H9 (cell line): ENCODE data around the gene LRRC8C. TPM values are rescaled to one million over a fixed set of nuclear protein-coding genes. Genes with fewer than 3 reads are reported as not detected.

Source experiments
- DNase-seq: peaks from one replicate; pipeline ENCODE4 v3.0.0-alpha.2; 2017
- H2AFZ ChIP-seq: one replicate; pipeline ENCODE4 v1.6.1; 2013; ENCODE audit warnings: mild to moderate bottlenecking, low read length, control low read depth, moderate library complexity
- H2AK5ac ChIP-seq: 2 replicates; pipeline ENCODE4 v1.6.1; 2013; ENCODE audit warnings: low read length, control low read depth, mixed read lengths; ENCODE audit not compliant: insufficient read length
- H2BK120ac ChIP-seq: one replicate; pipeline ENCODE4 v1.6.1; 2013; ENCODE audit warnings: low read depth, mild to moderate bottlenecking, low read length, control low read depth, inconsistent platforms; ENCODE audit not compliant: poor library complexity, severe bottlenecking
- H2BK12ac ChIP-seq: 2 replicates; pipeline ENCODE4 v1.6.1; 2013; ENCODE audit warnings: low read length, control low read depth, mixed read lengths, low read depth; ENCODE audit not compliant: insufficient read length
- H2BK15ac ChIP-seq: 2 replicates; pipeline ENCODE4 v1.6.1; 2013; ENCODE audit warnings: low read depth, low read length, control low read depth
- H2BK20ac ChIP-seq: one replicate; pipeline ENCODE4 v1.6.1; 2013; ENCODE audit warnings: low read depth, mild to moderate bottlenecking, low read length, control low read depth, inconsistent platforms; ENCODE audit not compliant: poor library complexity, severe bottlenecking
- H2BK5ac ChIP-seq: 2 replicates; pipeline ENCODE4 v1.6.1; 2013; ENCODE audit warnings: low read length, control low read depth, mixed read lengths; ENCODE audit not compliant: insufficient read length
- H3K14ac ChIP-seq: 2 replicates; pipeline ENCODE4 v1.6.1; 2013; ENCODE audit warnings: low read length, control low read depth; ENCODE audit not compliant: insufficient read depth
- H3K18ac ChIP-seq: 2 replicates; pipeline ENCODE4 v1.6.1; 2013; ENCODE audit warnings: low read depth, mild to moderate bottlenecking, mixed read lengths, low read length, control low read depth; ENCODE audit not compliant: insufficient read length
- H3K23ac ChIP-seq: 2 replicates; pipeline ENCODE4 v1.6.1; 2013; ENCODE audit warnings: low read length, control low read depth, mixed read lengths, low read depth; ENCODE audit not compliant: insufficient read length
- H3K23me2 ChIP-seq: 2 replicates; pipeline ENCODE4 v1.6.1; 2013; ENCODE audit warnings: low read depth, mild to moderate bottlenecking, mixed read lengths, low read length, control low read depth; ENCODE audit not compliant: insufficient read length, poor library complexity, severe bottlenecking
- H3K27ac ChIP-seq: 2 replicates; pipeline ENCODE4 v1.5.1; 2013; ENCODE audit warnings: low read length, control low read depth, mixed read lengths, low read depth; ENCODE audit not compliant: insufficient read length
- H3K27me3 ChIP-seq: 2 replicates; pipeline ENCODE4 v1.6.1; 2013; ENCODE audit warnings: low read length, control low read depth, inconsistent platforms; ENCODE audit not compliant: insufficient read depth
- H3K4ac ChIP-seq: 2 replicates; pipeline ENCODE4 v1.6.1; 2013; ENCODE audit warnings: low read depth, mild to moderate bottlenecking, control low read depth, inconsistent platforms, low read length, moderate library complexity
- H3K4me1 ChIP-seq: 2 replicates; pipeline ENCODE4 v1.6.1; 2013; ENCODE audit warnings: low read length, control low read depth, inconsistent platforms; ENCODE audit not compliant: insufficient read depth
- H3K4me2 ChIP-seq: 2 replicates; pipeline ENCODE4 v1.6.1; 2013; ENCODE audit warnings: low read length, control low read depth, mixed read lengths; ENCODE audit not compliant: insufficient read length, insufficient read depth
- H3K56ac ChIP-seq: 2 replicates; pipeline ENCODE4 v1.6.1; 2013; ENCODE audit warnings: low read depth, mild to moderate bottlenecking, mixed read lengths, low read length, control low read depth; ENCODE audit not compliant: insufficient read length
- H3K79me1 ChIP-seq: 2 replicates; pipeline ENCODE4 v1.6.1; 2013; ENCODE audit warnings: low read depth, mild to moderate bottlenecking, moderate library complexity, low read length, control low read depth, inconsistent platforms; ENCODE audit not compliant: insufficient read depth, poor library complexity, severe bottlenecking
- H3K79me2 ChIP-seq: 2 replicates; pipeline ENCODE4 v1.6.1; 2013; ENCODE audit warnings: low read length, control low read depth, inconsistent platforms; ENCODE audit not compliant: insufficient read depth
- H3K9ac ChIP-seq: 2 replicates; pipeline ENCODE4 v1.6.1; 2013; ENCODE audit warnings: low read length, control low read depth, mixed read lengths; ENCODE audit not compliant: insufficient read length; ENCODE audit errors: extremely low read depth
- H3K9me3 ChIP-seq: one replicate; pipeline ENCODE4 v1.6.1; 2013; ENCODE audit warnings: low read depth, low read length, inconsistent platforms; ENCODE audit not compliant: control insufficient read depth
- H3T11ph ChIP-seq: one replicate; pipeline ENCODE4 v1.6.1; 2013; ENCODE audit warnings: mild to moderate bottlenecking, low read length, control low read depth, inconsistent platforms
- H4K20me1 ChIP-seq: one replicate; pipeline ENCODE4 v1.6.1; 2013; ENCODE audit not compliant: control insufficient read depth, insufficient read length, insufficient read depth
- H4K5ac ChIP-seq: 2 replicates; pipeline ENCODE4 v1.6.1; 2013; ENCODE audit warnings: low read depth, mild to moderate bottlenecking, mixed read lengths, low read length, control low read depth; ENCODE audit not compliant: insufficient read length
- H4K8ac ChIP-seq: replicated peaks from 2 replicates; pipeline ENCODE4 v1.6.1; 2013; ENCODE audit warnings: low read length, control low read depth, mixed read lengths, low read depth; ENCODE audit not compliant: insufficient read length
- H4K91ac ChIP-seq: 2 replicates; pipeline ENCODE4 v1.6.1; 2013; ENCODE audit warnings: low read depth, mild to moderate bottlenecking, moderate library complexity, mixed read lengths, low read length, control low read depth; ENCODE audit not compliant: insufficient read length
- H3K27ac Mint-ChIP-seq, 3 experiments: 2 replicates in 2 of 3; 3 replicates in 1 of 3; pipeline ENCODE4 v1.8.0; 2020 to 2021; ENCODE audit warnings: mixed read lengths in 3 of 3, mild to moderate bottlenecking in 1 of 3, moderate library complexity in 1 of 3
- H3K27me3 Mint-ChIP-seq: 2 replicates; pipeline ENCODE4 v1.8.0; 2021; ENCODE audit warnings: low read depth, mild to moderate bottlenecking, moderate library complexity, mixed read lengths
- H3K36me3 Mint-ChIP-seq, 3 experiments: 2 replicates in 2 of 3; 3 replicates in 1 of 3; pipeline ENCODE4 v1.8.0; 2020 to 2021; ENCODE audit warnings: low read depth in 3 of 3, mixed read lengths in 3 of 3; ENCODE audit not compliant: insufficient read depth in 1 of 3
- H3K4me1 Mint-ChIP-seq, 2 experiments: 2 replicates each; pipeline ENCODE4 v1.8.0; 2020; ENCODE audit warnings: mixed read lengths in 2 of 2
- H3K4me3 Mint-ChIP-seq, 2 experiments: 2 replicates in 1 of 2; 3 replicates in 1 of 2; pipeline ENCODE4 v1.8.0; 2020 to 2021; ENCODE audit warnings: mild to moderate bottlenecking in 2 of 2, mixed read lengths in 2 of 2, moderate library complexity in 1 of 2
- H3K9me3 Mint-ChIP-seq, 2 experiments: 2 replicates in 1 of 2; 3 replicates in 1 of 2; pipeline ENCODE4 v1.8.0; 2020; ENCODE audit warnings: mild to moderate bottlenecking in 2 of 2, mixed read lengths in 2 of 2, moderate library complexity in 1 of 2
- CTCF ChIP-seq: fragments of 200-600 bp; sonication (generic); conservative IDR thresholded peaks from 3 replicates; pipeline ENCODE4 v1.8.0; 2021; ENCODE audit warnings: antibody characterized with exemption, mild to moderate bottlenecking
- WGBS: extraction: QIAGEN DNeasy Blood & Tissue Kit; methylation state at CpG from one replicate; pipeline ENCODE4 v1.1.7; 2013; ENCODE audit warnings: missing lambda C conversion rate, low lambda C conversion rate, mixed read lengths; ENCODE audit not compliant: insufficient read length; ENCODE audit errors: extremely low coverage; 5-methylcytosine and 5-hydroxymethylcytosine counted together
- total RNA-seq: library from RNA; stranded (reverse); gene quantifications from 2 replicates; pipeline ENCODE4 v1.2.1, GENCODE V29; 2021

The LRRC8C gene
- total RNA-seq, 1 experiment from 2014 or later, result 1.9 TPM

GRCh38 chr1:89757532-89757931 is 124.6 kb downstream of the LRRC8C start:
- H3T11ph ChIP-seq, result no peak overlapping the region
- no peak overlapping the region for H2BK20ac ChIP-seq
- H3K9me3 ChIP-seq, result no peaks in the 10 kb centered on the region
- Mint-ChIP-seq H3K4me1 (peaks cover 12 to 13% of the 10 kb centered on the region in 2 experiments), H3K36me3 (peaks cover 0 to 4% (median 0%) of the 10 kb centered on the region in 3 experiments; a peak in 2 of 7 replicates), H3K27ac (no peak overlapping the region), H3K4me3 (no peak overlapping the region), H3K9me3 (peaks cover 0 to 6% of the 10 kb centered on the region in 2 experiments; a peak in 2 of 5 replicates), H3K27me3 (peaks cover 26% of the 10 kb centered on the region)
- H2AK5ac ChIP-seq, result no peak overlapping the region
- no peak overlapping the region for H3K18ac ChIP-seq
- no peak overlapping the region for H3K56ac ChIP-seq
- no peak overlapping the region for H4K8ac ChIP-seq
- H3K4me1 ChIP-seq, result no peaks in the 10 kb centered on the region; the same call in none of the 2 replicates
- no peak overlapping the region for H2BK5ac ChIP-seq
- no peak overlapping the region for H3K27ac ChIP-seq
- H3K14ac ChIP-seq, result no peak overlapping the region
- no peak for TF ChIP-seq CTCF
- no peak for DNase-seq
- H2BK120ac ChIP-seq, result no peak overlapping the region
- H3K4me2 ChIP-seq, result no peak overlapping the region
- H3K9ac ChIP-seq, result no peak overlapping the region
- no peaks in the 10 kb centered on the region for H3K27me3 ChIP-seq
- H4K20me1 ChIP-seq, result no peaks in the 10 kb centered on the region
- no peak overlapping the region for H2AFZ ChIP-seq
- H3K79me1 ChIP-seq, result no peaks in the 10 kb centered on the region
- H2BK15ac ChIP-seq, result no peak overlapping the region
- H4K5ac ChIP-seq, result no peak overlapping the region
- H3K4ac ChIP-seq, result no peak overlapping the region
- H3K79me2 ChIP-seq, result no peaks in the 10 kb centered on the region
- H3K23me2 ChIP-seq, result no peaks in the 10 kb centered on the region
- H3K23ac ChIP-seq, result no peak overlapping the region
- H4K91ac ChIP-seq, result no peak overlapping the region
- WGBS, result no CpG with 5 or more reads among the region's 5 CpGs
- H2BK12ac ChIP-seq, result no peak overlapping the region
